Stimulated activated CD4-positive, alpha-beta T cell treated with anti-CD3 and anti-CD28 coated beads, Interleukin-2, amount 100 ng/mL, for 48 hours (primary cell): ENCODE data around the gene SLC19A3.
"Not testable (repeated sequence)": the region's sequence is repeated elsewhere in the genome, so short reads cannot be mapped to it uniquely, and the experiment has no call there.

Experiments
- DNase-seq, 2 donors: peaks; one replicate each; pipeline ENCODE4 v3.0.0-alpha.2; 2020

Gene SLC19A3

DNA sequence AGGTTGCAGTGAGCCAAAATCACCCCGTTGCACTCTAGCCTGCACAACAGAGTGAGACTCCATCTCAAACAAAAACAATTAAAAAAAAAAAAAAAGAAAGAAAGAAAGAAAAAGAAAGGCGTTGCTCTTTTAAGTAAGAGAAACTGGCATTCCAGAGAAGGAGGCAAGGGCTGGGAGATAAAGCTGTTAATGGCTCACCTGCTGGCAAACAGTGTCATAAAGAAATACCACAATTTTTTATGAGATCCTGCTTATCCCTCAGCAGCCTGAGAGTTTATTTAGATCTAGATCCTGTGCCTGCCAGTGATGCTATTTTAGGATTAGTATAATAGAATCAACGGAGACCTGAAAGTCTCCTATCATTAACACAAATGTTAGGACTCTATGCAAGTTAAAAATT is 16.3 kb downstream of the SLC19A3 start:
- no peak for DNase-seq

DNA sequence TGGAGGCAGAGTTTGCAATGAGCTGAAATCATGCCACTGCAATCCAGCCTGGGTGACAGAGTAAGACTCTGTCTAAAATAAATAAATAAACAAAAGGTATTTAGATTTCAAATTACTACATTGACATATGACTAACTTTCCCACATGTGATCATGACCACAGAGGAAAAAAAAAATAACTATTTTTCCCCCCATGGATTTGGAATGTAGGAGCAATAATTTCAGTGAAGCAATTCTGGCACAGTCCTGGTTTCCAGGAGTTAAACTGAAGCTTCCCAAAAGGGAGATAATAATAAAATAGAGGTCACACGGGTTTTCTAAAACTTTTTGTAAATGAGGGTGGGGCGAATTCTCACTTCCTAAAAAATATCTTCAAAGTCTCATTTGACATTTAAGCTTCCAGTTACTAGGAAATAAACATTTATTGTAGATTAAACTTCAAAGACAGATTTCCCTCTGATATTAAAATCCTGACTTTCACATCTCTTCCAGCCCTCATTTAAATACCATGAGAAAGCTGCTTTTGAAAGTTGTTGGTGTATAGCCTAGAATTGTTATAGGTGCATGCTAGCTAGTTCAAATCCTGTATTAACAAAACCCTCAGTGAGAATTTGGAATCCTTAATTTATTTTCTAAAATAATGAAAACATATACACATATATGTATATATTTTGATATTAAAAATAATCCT is 20.7 kb downstream of the SLC19A3 start:
- DNase-seq = no peak

DNA sequence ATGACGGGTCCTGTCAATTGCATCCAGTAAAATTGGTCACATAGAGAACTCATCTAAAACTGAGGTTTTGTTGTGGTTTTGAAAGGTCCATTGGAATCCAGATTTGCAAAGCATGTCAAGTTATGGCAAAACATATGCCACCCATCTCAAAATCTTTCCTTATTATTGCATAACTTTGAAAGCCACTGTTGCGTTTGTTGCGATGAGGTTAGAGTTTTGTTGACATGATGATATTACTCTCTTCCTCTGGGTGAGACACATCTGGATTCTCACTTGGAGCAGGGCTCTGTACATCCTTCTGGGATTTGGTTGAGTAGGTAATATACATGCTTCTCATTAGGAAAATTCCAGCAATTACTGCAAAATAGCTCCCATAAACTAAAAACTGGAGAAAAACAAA is 30.6 kb downstream of the SLC19A3 start:
- no peak for DNase-seq

DNA sequence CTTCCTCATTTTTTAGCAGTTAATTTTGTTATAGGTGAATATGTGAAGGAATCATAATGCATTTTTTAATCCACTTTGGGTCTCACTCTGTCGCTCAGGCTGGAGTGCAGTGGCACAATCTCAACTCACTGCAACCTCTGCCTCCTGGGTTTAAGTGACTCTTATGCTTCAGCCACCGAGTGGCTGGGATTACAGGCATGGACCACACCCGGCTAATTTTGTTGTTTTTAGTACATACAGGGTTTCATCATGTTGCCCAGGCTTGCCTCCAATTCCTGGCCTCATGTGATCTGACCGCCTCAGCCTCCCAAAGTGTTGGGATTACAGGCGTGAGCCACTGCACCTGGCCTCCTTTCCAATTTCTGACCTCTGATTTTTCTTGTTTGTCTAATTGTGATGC is 33.6 kb downstream of the SLC19A3 start:
- no peak for DNase-seq

DNA sequence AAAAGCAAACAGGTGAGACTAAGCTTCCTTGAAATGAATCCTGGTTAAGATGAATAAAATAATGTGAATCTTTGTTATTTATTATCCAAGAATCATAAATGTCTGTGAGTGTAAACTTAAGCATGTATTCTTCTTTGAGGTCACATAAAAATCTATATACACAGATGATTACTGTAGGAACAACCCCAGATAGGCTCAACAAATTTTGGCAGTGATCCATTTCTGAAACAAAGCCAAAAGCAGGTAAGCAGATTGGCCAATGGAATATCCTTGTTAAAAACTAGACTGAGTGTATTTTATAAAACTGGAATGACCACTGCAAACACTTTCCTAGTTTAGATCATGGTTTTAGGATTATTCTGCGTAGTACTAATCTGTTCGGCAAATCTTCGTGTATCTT is 39.9 kb downstream of the SLC19A3 start:
- no peak for DNase-seq

DNA sequence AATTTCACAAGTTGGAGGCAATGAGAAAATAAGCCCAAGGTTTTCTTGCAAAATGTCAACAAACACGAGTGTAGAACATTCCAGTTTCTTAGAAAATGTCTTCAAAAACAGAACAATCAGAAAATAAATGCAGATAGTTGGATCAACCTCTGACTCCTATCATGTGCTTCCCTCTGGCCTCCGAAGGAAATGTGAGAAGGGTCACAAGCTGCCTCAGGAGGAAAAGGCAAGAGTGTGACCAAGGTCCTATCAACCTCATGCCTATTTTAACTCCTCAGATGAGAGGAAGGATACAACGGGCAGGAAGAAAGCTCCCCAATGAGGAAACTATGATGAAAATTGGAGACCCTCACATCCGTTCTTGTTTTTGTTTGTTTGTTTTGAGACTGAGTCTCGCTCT is 43.3 kb downstream of the SLC19A3 start:
- DNase-seq = no peak

DNA sequence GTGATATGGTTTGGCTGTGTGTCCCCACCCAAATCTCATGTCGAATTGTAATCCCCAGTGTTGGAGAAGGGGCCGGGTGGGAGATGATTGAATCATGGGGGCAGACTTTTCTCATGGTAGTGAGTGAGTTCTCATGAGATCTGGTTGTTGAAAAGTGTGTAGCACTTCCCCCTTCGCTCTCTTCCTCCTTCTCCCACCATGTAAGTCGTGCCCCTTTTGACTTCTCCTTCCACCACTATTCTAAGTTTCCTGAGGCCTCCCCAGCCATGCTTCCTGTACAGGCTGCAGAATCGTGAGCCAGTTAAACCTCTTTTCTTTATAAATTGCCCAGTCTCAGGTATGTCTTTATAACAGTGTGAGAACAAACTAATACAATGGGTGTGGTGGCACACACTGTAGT is 44.2 kb downstream of the SLC19A3 start:
- DNase-seq = not testable (repeated sequence)

DNA sequence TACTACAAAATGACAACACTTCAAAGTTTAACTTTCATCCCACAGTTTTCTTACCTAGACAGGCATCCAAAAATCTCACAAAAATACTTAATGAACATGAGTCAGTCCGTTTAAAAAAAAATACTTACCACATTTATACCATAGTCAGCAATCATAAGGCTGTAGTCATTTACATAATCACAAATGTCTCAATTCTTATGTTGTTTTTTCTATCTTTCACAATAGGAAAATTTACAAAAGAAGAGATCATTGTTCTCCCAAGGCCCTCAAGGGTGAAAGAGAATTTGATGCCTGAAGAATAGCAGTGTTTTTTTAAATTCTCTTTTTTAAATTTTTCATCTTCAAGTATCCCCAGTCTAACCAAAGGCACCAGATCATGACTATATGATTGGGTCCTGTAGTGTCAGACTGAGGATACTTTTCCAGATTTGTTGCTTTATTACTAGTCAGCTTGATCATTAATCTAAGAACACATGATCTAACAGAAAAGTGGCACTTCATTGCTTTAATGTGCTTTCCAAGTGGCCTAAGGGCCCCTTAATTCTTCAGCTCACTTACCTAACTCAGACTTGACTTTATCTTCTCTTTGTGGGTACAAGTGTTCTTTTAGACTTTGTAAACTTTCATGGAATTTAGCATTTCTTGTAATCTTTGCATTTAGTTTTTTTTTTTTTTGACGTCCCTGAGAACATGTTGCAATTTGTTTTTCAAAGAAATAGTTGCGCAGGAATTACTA is 46.5 kb downstream of the SLC19A3 start:
- DNase-seq = no peak

DNA sequence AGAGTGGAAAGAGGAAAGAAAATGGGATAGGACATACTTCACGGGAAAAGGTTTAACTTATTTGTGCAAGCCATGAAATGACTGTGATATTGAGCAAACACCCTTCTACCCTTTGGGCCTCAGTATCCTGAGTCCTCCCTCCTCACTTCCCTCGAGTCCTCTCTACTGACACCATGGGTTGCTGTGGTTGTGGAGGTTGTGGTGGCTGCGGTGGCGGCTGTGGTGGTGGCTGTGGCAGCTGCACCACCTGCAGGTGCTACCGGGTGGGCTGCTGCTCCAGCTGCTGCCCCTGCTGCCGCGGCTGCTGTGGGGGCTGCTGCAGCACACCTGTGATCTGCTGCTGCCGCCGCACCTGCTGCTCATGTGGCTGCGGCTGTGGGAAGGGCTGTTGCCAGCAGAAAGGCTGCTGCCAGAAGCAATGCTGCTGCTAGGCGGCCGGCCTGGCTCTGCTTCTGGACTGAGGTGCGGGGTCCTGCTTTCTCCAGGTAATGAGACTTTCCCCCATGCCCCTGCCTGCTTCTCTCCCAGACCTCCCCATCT is 51.1 kb downstream of the SLC19A3 start, which contains the start of gene SCYGR5:
Gene SCYGR5, plus strand, starts transcription at position 174 of the 540 bp plus-strand sequence. Its CDS starts 0 bp downstream, at position 174.
- not testable (repeated sequence) for DNase-seq

DNA sequence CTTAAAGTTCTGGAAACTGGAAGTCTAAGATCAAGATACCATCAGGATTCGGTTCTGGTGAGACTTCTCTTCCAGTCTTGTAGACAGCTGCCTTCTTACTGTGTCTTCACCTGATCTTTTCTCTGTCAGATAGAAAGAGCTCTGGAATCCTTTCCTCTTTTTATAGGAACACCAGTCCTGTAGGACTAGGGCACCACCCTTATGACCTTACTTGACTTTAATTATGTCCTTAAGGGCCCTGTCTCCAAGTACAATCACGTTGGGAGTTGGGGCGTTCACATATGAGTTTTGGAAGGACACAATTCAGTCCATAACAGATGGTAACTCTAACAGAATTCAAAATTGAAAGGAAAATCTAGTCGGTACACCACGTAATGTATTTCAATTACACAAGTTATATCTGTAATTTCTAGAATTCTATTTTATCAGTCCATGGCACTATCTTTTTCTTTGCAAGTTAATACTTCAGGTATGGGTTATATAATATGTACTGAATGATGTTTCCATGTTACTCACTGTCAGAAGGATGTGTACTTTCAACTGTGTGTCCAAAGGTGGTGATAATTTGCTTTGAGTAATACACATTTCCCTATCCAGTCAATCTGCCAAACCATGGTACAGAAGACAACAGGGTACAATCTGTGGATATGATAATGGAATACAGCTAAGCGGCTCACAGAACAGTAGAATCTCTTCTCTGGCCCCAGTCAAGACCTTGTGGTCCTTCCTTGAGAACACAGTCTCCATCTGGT is 52.5 kb downstream of the SLC19A3 start:
- no peak for DNase-seq

DNA sequence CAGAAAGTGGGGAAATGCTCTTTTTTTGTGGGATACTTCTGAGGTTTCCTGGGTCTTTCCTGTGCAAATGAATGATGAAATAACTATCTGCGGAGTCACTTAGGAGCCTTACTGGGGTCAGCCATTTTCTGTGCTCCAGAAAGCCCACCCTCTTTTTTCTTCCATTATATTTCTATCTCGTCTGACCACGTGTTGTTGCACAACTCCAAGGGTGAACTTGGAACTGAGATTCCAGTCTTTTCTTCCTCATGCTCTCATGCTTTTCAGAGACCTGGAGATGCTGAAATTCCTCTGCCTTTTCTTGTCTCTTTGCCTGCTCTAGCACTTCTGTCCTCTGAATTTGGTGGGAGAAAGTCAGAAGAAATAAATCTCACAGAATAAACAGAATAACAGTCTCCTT is 56.0 kb downstream of the SLC19A3 start:
- no peak for DNase-seq

DNA sequence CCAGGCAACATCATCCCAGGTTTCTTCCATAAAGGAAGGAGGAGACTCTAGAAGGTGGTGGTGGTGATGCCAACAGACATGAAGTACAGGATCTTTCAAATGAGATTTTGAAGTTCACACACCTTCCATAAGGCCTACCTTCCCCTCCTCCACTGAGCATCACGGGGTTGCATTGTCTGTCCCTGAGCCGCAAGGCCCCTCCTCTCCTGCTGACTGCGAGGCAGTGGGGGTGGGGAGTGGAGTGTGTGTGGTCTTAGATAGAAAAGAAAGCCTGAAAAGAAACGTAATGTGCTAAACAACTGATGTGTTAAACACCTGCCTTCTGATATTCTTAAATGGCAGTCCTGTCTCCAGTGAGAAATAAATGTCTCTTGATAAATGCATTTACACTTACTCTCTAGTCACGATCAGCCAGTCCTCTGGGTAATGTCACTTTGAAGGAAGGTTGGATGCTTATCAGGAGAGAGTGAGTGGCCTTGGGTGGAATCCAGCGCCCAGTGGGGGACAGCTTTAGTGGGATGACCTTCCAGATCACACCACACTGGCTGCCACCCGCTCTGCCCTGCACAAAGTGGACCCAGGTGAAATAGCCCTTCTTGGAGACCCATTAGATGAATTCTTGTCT is 56.7 kb downstream of the SLC19A3 start:
- DNase-seq = no peak

DNA sequence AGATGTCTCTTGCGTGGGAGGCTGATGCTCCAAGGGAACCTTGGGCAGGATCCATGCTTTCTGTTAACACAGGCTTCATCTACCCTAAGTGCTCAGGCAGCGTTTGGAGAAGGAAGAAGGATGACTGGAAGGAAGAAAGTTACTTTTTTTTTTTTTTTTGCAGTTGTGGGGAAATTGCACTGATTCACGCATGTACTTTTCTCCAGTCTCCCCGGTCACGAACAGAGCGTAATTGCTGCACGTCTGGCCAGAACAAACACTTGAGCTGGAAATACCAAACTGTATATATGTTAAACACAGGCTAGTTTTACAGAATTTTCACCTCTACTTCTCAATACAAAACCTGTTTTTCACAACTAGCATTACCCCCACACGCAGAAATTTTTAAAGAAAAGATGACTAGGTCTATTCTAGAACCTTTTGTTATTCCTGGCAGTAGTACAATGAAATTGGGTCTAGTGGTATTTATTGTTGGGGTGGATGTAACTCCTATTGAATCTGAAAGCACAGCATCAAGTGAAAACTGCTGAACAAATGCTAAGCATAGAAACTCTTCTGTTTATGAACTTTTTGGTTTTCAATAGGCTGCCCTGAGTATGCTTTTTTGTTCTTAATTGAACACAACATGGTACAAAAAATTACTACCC is 60.5 kb downstream of the SLC19A3 start:
- DNase-seq = no peak

DNA sequence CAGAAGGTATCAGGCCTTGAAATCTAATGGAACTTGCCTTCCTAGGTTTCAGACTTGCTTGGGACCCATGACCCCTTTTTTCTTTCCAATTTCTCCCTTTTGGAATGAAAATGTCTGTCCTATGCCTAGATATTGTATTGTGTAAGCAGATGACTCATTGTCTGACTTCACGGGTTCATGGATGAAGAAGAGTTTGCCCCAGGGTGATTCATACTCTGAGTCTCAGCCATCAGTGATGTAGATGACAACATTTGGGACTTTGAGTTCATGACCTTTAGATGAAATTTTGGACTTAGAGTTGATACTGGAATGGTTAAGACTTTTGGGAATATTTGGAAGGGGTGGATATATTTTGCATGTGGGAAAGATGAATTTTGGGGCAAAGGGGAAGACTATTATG is 62.4 kb downstream of the SLC19A3 start:
- no peak for DNase-seq

DNA sequence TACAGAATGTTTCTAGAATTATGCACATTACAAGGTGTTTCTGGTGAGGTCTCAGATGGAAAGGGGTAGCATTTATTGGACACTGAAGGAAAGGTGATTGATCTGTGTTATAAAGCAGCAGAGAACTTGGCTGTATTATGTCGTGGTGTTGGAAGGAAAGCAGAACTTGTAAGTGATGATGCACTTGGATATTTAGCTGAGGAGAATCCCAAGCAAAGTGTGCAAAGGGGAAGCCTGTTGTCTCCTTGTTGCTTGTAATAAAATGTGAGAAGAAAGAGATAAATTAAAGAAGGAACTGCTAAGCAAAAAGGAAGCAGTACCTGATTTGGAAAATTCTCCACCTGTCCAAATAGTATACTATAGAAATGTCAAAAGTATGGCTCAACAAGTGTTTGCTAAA is 63.4 kb downstream of the SLC19A3 start:
- DNase-seq = no peak

DNA sequence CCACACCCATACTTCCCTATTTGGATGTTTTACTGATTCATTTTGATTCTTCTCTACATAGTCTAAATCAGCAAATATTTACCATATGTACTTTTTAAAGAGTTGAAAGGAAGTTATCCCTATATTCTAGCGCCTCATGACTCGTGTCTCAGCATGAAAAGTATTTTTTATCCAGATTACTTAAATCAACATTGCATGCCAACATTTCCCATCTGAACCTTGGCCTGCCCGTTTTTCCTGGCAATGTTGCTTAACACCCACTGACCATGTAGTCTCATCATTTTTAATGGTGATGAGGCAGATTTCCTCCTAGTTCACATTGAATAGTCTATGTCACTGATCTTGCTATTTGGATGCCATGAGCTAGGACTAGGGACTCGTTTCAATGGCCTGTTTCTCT is 64.4 kb downstream of the SLC19A3 start:
- no peak for DNase-seq

DNA sequence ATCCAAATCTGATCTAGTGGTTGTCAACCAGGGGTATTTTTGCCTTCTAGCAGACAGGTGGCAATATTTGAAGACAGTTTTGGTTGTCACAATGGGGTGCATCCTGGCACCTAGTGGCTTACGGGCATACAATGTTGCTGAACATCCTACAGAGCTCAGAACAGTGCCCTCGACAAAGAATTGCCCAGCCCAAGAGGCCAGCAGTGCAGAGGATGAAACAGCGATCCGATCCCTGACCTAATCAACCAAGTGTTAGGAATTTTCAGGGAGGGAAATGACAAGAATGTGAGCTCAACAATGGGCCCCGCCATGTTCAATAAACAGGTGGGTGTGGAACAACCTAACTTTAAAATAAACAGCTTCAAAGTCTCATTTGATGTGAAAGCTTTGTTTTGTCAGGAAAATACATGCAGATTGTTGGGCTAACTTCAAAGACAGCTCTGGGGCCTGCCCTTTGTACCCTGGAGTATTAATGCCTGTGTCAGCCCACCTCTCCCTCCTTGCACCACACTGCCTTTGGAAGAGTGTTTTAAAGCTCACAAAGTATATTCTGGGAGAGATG is 73.8 kb downstream of the SLC19A3 start:
- DNase-seq = no peak

DNA sequence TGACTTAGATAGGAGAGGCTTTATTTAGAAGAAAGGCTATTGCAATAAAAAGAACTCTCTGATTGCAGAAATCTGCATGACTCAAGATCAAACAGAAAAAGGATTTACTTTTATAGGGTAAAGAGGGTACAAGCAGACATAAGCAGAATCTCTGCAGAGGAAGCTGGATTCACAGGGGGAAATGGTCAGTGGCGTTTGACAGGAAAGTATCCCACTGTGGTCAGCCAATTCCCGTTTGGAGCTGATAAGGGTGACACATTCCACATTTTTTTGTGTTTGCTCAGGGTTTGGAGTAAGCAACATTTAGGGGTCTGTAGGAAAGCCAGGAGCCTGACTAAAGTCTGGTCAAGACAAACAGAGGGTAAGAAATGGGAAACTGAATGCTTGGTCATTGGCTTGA is 75.2 kb downstream of the SLC19A3 start:
- DNase-seq = no peak

DNA sequence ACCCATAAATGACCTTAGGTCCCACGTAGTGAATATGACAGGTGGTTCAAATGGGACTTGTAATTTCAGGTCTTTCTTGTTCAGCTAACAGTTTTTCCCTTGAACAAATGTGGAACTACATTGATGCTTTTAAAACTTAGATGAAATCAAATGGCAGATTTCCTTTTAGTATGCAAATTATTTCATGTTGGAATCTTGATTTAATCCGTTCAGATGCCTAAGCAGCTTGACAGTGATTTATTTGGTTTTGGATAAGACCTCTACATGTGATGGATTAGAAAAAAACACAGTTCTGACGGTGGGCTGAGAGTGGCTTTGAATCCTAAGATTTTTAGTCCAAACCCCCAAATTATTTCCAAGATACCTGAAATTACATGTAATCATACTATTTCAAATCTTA is 83.6 kb downstream of the SLC19A3 start:
- DNase-seq = no peak
